Naive B cell (primary cell): ENCODE results near the gene SNW1. TPM values are rescaled to one million over a fixed set of nuclear protein-coding genes. Genes with fewer than 3 reads are reported as not detected.
A peak's percentile ranks its signal among the peaks of the same experiment; 100 is the strongest.

Experiments used
- ATAC-seq, 2 donors: fragments of 150-1000 bp; cut with Tn5 transposase; 2 replicates each; pipeline ENCODE4 v1.10.0; 2021; ENCODE audit warnings: low read depth in 2 of 2, mild to moderate bottlenecking in 2 of 2, moderate library complexity in 2 of 2
- DNase-seq: peaks from one replicate; pipeline ENCODE4 v3.0.0; 2022
- H3K27ac Mint-ChIP-seq, 6 donors: one replicate each; pipeline ENCODE4 v1.8.0; 2020 to 2022; ENCODE audit warnings: mild to moderate bottlenecking in 6 of 6, mixed read lengths in 6 of 6, moderate library complexity in 5 of 6, inconsistent platforms in 2 of 6
- H3K27me3 Mint-ChIP-seq, 3 donors: one replicate each; pipeline ENCODE4 v1.8.0; 2021 to 2022; ENCODE audit warnings: mixed read lengths in 3 of 3, mild to moderate bottlenecking in 1 of 3
- H3K36me3 Mint-ChIP-seq, 2 donors: one replicate each; pipeline ENCODE4 v1.8.0; 2020 to 2022; ENCODE audit warnings: mixed read lengths in 2 of 2, inconsistent platforms in 1 of 2, mild to moderate bottlenecking in 1 of 2
- H3K4me1 Mint-ChIP-seq, 3 donors: one replicate each; pipeline ENCODE4 v1.8.0; 2020 to 2022; ENCODE audit warnings: mixed read lengths in 3 of 3, inconsistent platforms in 1 of 3, mild to moderate bottlenecking in 1 of 3, moderate library complexity in 1 of 3
- H3K4me3 Mint-ChIP-seq, 8 donors: one replicate each; pipeline ENCODE4 v1.8.0; 2020 to 2022; ENCODE audit warnings: mild to moderate bottlenecking in 8 of 8, mixed read lengths in 8 of 8, moderate library complexity in 8 of 8, inconsistent platforms in 2 of 8
- H3K9me3 Mint-ChIP-seq, 7 donors: one replicate each; pipeline ENCODE4 v1.8.0; 2020 to 2022; ENCODE audit warnings: mixed read lengths in 7 of 7, mild to moderate bottlenecking in 5 of 7, inconsistent platforms in 2 of 7, moderate library complexity in 1 of 7
- polyA plus RNA-seq, 6 donors: library from polyadenylated mRNA; unstranded; fragments of 300-500 nt; fragmentation: Illumina TruSeq; gene quantifications; one replicate each; pipeline ENCODE4 v1.2.3, GENCODE V29; 2021; ENCODE audit warnings: low read depth in 6 of 6

SNW1 gene
- polyA plus RNA-seq, 6 donors from 2014 or later, result 51.9 to 89.9 (median 64.4) TPM

DNA sequence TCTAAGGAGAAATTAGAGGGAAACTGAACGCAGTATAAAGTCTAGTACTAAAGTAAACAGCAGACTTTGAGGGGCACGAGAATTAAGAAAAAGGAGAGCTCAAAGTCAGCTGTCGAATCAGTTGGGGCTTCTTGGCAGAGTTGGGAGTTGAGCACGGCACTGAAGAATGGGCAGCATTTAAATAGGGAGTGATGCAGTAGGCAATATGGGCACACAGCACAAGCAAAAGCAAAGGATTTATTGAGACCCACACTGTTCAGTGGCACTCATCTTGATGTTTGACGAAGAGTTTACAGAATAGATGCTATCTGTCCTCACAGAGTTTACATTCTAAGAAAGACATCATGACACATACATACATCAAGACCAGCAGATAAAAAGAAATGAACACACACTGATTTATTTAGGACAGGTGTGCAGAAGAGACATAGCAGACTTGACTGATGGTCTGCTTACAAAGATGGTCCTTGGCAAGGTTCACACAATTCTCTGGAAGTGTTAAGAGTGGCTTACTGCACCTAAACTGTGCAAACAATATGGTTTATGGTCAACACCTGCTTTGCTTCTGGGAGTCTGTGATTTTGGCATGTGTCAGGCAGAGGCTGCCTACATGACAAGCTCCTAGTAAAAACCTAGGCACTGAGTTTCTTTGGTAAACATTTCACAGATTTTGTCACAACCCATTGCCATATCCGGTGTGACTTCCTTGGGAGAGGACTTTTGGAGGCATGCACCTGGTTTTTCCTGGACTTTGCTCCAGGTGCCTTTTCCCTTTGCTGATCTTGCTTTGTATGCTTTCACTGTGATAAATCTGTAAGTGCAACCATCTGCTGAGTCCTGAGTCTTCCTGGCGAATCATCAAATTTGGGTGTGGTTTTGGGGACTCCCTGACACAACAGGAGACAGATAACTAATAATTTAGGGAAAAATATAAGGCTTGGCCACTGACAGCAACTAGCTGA, 79.5 kb downstream of the SNW1 start:
- H3K27ac Mint-ChIP-seq, result peak overlapping the region in 3 of 6 donors; percentile 6 to 63 (median 54)
- H3K4me1 Mint-ChIP-seq, result peaks cover 0 to 4% (median 0%) of the 10 kb centered on the region in 3 donors

DNA sequence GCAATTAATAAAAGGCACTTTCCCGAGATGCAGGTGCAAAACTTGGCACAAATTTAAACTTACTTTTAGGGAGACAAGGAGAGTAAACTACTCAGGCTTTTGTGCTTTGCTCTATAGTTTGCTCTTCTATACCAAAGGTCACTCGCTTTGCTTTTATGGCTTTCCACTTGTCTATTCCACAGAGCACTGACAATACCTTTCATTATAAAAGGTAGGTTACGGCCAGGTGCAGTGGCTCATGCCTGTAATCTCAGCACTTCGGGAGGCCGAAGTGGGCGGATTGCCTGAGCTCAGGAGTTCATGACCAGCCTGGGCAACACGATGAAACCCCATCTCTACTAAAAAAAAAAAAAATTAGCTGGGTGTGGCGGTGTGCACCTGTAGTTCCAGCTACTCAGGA, 86.0 kb downstream of the SNW1 start:
- no peak for ATAC-seq
- peaks cover 19 to 21% of the 10 kb centered on the region in 2 donors for H3K36me3 Mint-ChIP-seq
- H3K4me3 Mint-ChIP-seq, result no peak overlapping the region
- H3K27me3 Mint-ChIP-seq, result no peaks in the 10 kb centered on the region
- no peak for DNase-seq
- no peak overlapping the region for H3K27ac Mint-ChIP-seq
- no peaks in the 10 kb centered on the region for H3K9me3 Mint-ChIP-seq
- peaks cover 0 to 3% (median 0%) of the 10 kb centered on the region in 3 donors for H3K4me1 Mint-ChIP-seq

More for the DNA sequence above, 79.5 kb downstream of the SNW1 start:
- Mint-ChIP-seq H3K9me3 (no peaks in the 10 kb centered on the region), H3K36me3 (peaks cover 7% of the 10 kb centered on the region in 2 donors), H3K27me3 (no peaks in the 10 kb centered on the region), H3K4me3 (no peak overlapping the region)
- ATAC-seq (no peak), DNase-seq (no peak)

DNA sequence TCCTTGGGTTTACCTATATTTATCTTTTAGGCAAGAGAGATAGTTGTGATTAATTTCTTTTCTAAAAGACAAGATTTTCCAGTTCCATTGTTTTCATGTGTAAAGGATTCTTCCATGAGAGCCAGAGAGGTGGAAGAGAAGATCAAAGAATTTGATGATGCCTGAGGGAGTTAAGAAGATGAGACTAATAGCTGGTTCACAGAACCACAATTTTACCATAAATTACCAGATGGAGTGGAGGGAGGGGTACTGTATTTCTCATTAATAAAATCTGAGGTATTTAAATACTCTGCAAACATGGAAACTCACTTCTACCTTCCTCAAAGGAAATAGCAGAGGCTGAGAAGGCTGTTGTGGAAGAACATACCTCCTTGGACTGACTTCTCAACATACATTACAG, 87.8 kb downstream of the SNW1 start:
- no peak for DNase-seq
- Mint-ChIP-seq H3K9me3 (no peaks in the 10 kb centered on the region), H3K27me3 (no peaks in the 10 kb centered on the region), H3K4me1 (peaks cover 0 to 3% (median 0%) of the 10 kb centered on the region in 3 donors), H3K27ac (peak overlapping the region in 1 of 6 donors; percentile 54), H3K4me3 (no peak overlapping the region), H3K36me3 (peaks cover 14 to 19% of the 10 kb centered on the region in 2 donors)
- no peak for ATAC-seq

Other genes with a start within 250 kb of the SNW1 start
- gene SPTLC2, start 144.5 kb downstream of the SNW1 start, polyA plus RNA-seq, result 10 to 100 TPM in 5 of 6 donors, 1 to 10 TPM in 1; 2.1 to 37.2 (median 32.8) TPM
- gene ALKBH1, start 53.1 kb downstream of the SNW1 start, polyA plus RNA-seq, result 10 to 100 TPM in 3 of 6 donors, 1 to 10 TPM in 3; 5.9 to 11.4 (median 9.5) TPM
- gene SLIRP, start 53.1 kb downstream of the SNW1 start, polyA plus RNA-seq, result 100 to 1,000 TPM; 199 to 247 (median 239) TPM
- gene ADCK1, start 39.0 kb upstream of the SNW1 start, polyA plus RNA-seq, result 1 to 10 TPM; 4.2 to 9.4 (median 5.4) TPM